ENCODE results near the gene FAM120B. TPM values are rescaled to one million over a fixed set of nuclear protein-coding genes. Genes with fewer than 3 reads are reported as not detected.
A peak's percentile ranks its signal among the peaks of the same experiment; 100 is the strongest.

FAM120B gene
- total and polyA plus RNA-seq, 2 of the 4 experiments (the other 2 are of a cell fraction) = 15.3 to 28.0 TPM

DNA sequence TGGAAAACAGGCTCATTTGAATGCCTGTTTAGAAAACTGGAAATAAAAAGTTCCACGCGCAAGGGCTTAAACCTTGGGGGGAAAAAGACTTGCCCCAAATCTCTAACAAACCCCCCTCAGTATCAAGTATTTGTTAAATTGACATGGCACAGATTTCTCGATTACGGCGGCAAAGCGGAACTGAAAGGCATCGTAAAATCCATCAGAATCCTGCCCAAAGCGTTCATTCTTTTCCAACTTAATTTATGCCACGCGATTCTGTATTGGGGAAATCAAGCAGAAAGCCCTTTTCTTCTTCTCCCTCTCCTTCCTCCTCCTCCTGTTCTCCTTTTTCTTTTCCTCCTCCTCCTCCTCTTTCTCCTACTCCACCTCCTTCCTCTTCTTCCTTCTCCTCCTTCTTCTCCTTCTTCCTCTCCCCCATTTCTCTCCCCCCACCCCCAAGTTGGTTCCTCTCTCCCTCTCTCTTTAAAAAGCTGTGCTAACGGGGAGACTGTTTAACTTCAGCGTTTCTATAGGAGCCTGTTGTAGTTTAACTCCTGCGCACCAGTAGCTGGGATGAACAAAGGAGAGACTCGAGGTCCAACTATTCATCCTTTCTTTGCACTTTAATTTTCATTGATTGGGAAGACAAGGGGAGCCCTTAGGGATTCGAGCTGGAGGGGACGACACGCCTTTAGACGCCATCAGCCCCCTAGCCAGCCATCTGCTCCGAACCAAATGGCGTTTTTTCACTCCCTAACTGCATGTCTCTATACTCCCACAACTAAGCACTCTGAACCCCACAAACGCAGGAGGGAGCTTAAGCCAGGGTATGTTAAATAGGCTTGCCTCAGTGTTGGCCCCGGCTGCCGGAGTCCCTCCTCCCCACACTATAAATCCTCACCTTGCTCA lies 13.0 kb upstream of the FAM120B start:
- peaks cover 4% of the 10 kb centered on the region; the same call in 1 of the 2 replicates for H3K4me1 ChIP-seq (ENCODE audit: control insufficient read depth, insufficient read depth, low read length)
- ChIA-PET POLR2A (ENCODE audit: unreplicated experiment) (no interaction called here), CTCF (interaction anchor here (0.7 to 1.8 kb wide), 3 partner anchors 462 to 504 kb away, joined by 3 to 9 read pairs (median 4); no protein-coding TSS in a partner anchor)
- H3K79me1 ChIP-seq (ENCODE audit: low read depth in 1 of 2, low read length in 2 of 2) = no peaks in the 10 kb centered on the region
- H2BK5ac ChIP-seq (ENCODE audit: low read depth, low read length, poor library complexity, severe bottlenecking) = no peak overlapping the region
- H3K27me3 ChIP-seq (ENCODE audit: control insufficient read depth, insufficient read depth, low read length) = peaks cover 82% of the 10 kb centered on the region
- H4K20me1 ChIP-seq (ENCODE audit: insufficient read depth, low read length) = no peaks in the 10 kb centered on the region; the same call in 1 of the 2 replicates
- no peak for DNase-seq
- no peak overlapping the region for H3K14ac ChIP-seq (replicated peaks; ENCODE audit: low read depth, low read length)
- no peak overlapping the region for H3K4me3 ChIP-seq (ENCODE audit: insufficient read depth, low read depth, low read length)
- peaks cover 4% of the 10 kb centered on the region; the same call in 1 of the 2 replicates for H3K9me1 ChIP-seq (ENCODE audit: insufficient read depth, low read length)
- no peak overlapping the region for H2BK15ac ChIP-seq (ENCODE audit: low read depth, low read length)
- peaks cover 4% of the 10 kb centered on the region; the same call in 1 of the 2 replicates for H3K9me3 ChIP-seq (ENCODE audit: control insufficient read depth, insufficient read depth, low read length)
- no peak overlapping the region for H3K18ac ChIP-seq (ENCODE audit: low read depth, low read length)
- H3K56ac ChIP-seq (ENCODE audit: extremely low read depth, insufficient read depth, low read length) = no peak overlapping the region
- in situ Hi-C loops (cut with MboI; ENCODE audit: low sequenced_read_pairs) = no loop called here
- WGBS, 2 experiments (ENCODE audit: extremely low coverage in 2 of 2, insufficient read length in 1 of 2) = 16% methylated on average over 8 of the region's 23 CpGs; no CpG with 5 or more reads in 1 of the 2 experiments
- no peak overlapping the region for H4K5ac ChIP-seq (ENCODE audit: low read depth, low read length)
- no peak overlapping the region for H4K91ac ChIP-seq (ENCODE audit: insufficient read depth, low read depth, low read length)
- H3K23ac ChIP-seq (ENCODE audit: low read depth, low read length) = no peak overlapping the region
- H3K27ac ChIP-seq (ENCODE audit: insufficient read depth, low read length) = no peak overlapping the region
- no peaks in the 10 kb centered on the region for H3K36me3 ChIP-seq (ENCODE audit: control insufficient read depth, insufficient read depth, low read length)
- H2BK120ac ChIP-seq (ENCODE audit: low read depth, low read length) = no peak overlapping the region
- no peak overlapping the region for H2AK5ac ChIP-seq (ENCODE audit: low read depth, low read length)
- H2BK20ac ChIP-seq (ENCODE audit: low read depth, low read length) = no peak overlapping the region
- intact Hi-C loops (cut with micrococcal nuclease) = loop anchor here (5.0 to 10.0 kb wide), 2 partner anchors 239 to 459 kb away; no protein-coding TSS in a partner anchor
- no peak for ATAC-seq (ENCODE audit: low read depth)
- H2AK9ac ChIP-seq (replicated peaks; ENCODE audit: low read depth, low read length, poor library complexity) = no peak overlapping the region
- no TSS peak for BruUV-seq (replicated peaks)
- dilution Hi-C loops (cut with HindIII; ENCODE audit: low sequenced_read_pairs, unreplicated experiment) = no loop called here
- no peak overlapping the region for H3K9ac ChIP-seq (ENCODE audit: low read depth, low read length)
- no peak for TF ChIP-seq CHD1 (IDR thresholded peaks at IDR 0.05; ENCODE audit: low read depth, low read length)
- TF ChIP-seq RCOR1 (IDR thresholded peaks at IDR 0.05; ENCODE audit: insufficient replicate concordance, low read length) = no peak
- TF ChIP-seq CEBPB (IDR thresholded peaks at IDR 0.05; ENCODE audit: low read depth, low read length) = no peak
- TF ChIP-seq, protein P1, sequence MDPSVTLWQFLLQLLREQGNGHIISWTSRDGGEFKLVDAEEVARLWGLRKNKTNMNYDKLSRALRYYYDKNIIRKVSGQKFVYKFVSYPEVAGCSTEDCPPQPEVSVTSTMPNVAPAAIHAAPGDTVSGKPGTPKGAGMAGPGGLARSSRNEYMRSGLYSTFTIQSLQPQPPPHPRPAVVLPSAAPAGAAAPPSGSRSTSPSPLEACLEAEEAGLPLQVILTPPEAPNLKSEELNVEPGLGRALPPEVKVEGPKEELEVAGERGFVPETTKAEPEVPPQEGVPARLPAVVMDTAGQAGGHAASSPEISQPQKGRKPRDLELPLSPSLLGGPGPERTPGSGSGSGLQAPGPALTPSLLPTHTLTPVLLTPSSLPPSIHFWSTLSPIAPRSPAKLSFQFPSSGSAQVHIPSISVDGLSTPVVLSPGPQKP (IDR thresholded peaks at IDR 0.05; ENCODE audit: borderline replicate concordance, low read depth, low read length) = no peak
- no peak for TF ChIP-seq FOS (IDR thresholded peaks at IDR 0.05; ENCODE audit: low read depth, low read length)
- no peak for TF ChIP-seq RAD21 (IDR thresholded peaks at IDR 0.05; ENCODE audit: low read length)
- no peak for TF ChIP-seq NFE2L2 (IDR thresholded peaks at IDR 0.05; ENCODE audit: low read depth, low read length)
- TF ChIP-seq RFX5 (IDR thresholded peaks at IDR 0.05; ENCODE audit: low read depth, low read length) = no peak
- H2AFZ ChIP-seq (replicated peaks; ENCODE audit: low read length, poor library complexity) = no peak overlapping the region
- H4K8ac ChIP-seq (ENCODE audit: low read depth in 2 of 2, low read length in 2 of 2) = no peak overlapping the region
- no peak overlapping the region for H3K4ac ChIP-seq (ENCODE audit: low read depth, low read length)
- H3K4me2 ChIP-seq (ENCODE audit: low read depth, low read length) = 0 out of 2 replicates have a peak overlapping the region, but pooled peaks have one; percentile 26
